Measurements from ENCODE around the gene CAV1. TPM values are rescaled to one million over a fixed set of nuclear protein-coding genes. Genes with fewer than 3 reads are reported as not detected.
"Not testable (repeated sequence)": the region's sequence is repeated elsewhere in the genome, so short reads cannot be mapped to it uniquely, and the experiment has no call there.

CAV1 gene
- polyA plus RNA-seq, 1 donor from 2014 or later: not detected

DNA sequence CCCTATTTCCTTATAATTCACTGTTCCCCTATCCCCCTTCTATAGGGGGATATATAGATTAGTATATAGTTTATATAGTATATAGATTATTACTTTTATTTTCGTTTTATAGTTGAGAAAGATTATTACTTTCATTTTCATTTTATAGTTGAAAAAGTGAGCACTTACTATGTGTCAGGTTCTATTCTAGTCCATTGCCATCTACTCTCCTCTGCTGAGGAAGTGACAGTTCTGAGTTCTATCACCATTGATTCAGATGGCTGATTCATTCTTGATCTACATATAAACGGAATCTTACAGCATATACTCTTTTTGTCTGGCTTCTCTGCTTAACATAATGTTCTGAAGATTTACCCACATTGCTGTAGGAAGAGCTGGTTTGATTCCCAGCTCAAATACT, 46.0 kb upstream of the CAV1 start:
- Histone ChIP-seq H3K36me3 (ENCODE audit: insufficient read depth, low read length) (no peaks in the 10 kb centered on the region), H4K20me1 (ENCODE audit: insufficient read depth) (no peaks in the 10 kb centered on the region), H2AFZ (ENCODE audit: low read depth, low read length) (no peak overlapping the region)

DNA sequence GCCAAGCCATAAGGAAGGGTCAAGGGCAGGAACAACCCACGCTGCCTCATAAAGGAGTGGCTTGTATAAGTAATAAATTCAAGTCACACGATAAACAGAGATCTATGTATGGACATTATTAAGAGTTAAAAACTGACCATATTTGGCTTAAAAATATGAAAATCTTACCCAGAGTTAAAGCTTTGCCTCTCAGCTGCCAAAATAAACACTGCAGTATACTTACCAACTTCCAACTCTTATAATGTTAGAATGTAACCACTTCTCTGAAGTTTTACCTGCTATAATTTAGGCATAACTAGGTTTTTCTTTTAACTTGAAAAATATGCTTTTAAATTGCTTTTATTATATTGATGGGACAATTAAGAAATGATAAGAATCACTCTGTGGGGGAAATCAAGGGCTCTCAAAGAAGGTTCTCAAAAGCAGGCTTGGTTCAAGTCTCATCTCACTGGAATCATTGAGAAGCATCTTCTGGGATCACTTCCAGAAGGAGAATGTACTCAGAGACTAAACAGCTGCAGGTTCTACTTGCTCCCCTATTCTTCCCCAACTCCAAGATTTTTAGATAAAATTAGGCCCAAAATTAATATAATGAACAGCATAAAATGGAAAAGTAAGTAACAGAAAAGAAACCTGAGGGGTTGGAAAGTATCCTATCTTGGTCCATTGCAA, 41.4 kb upstream of the CAV1 start:
- Histone ChIP-seq H3K36me3 (ENCODE audit: insufficient read depth, low read length) (no peaks in the 10 kb centered on the region), H4K20me1 (ENCODE audit: insufficient read depth) (no peaks in the 10 kb centered on the region), H3F3A (ENCODE audit: insufficient read depth, low read length, poor library complexity, severe bottlenecking) (no peaks in the 10 kb centered on the region), H3K4me2 (ENCODE audit: low read length) (no peak overlapping the region), H3K27ac (ENCODE audit: low read length) (no peak overlapping the region), H3K4me3 (ENCODE audit: low read length) (no peak overlapping the region), H3K9me2 (ENCODE audit: insufficient read depth, low read length) (no peaks in the 10 kb centered on the region), H2AFZ (ENCODE audit: low read depth, low read length) (no peak overlapping the region), H3K27me3 (ENCODE audit: insufficient read depth, low read depth, low read length) (no peaks in the 10 kb centered on the region), H3K79me2 (replicated peaks; ENCODE audit: insufficient read depth, low read length) (no peaks in the 10 kb centered on the region), H3K9me3 (ENCODE audit: low read length) (no peaks in the 10 kb centered on the region), H3K9ac (ENCODE audit: low read length) (no peak overlapping the region)
- TF ChIP-seq EP300 (conservative IDR thresholded peaks at IDR 0.05; ENCODE audit: poor library complexity, severe bottlenecking): no peak

More for the DNA sequence above, 46.0 kb upstream of the CAV1 start:
- Histone ChIP-seq H3K9me3 (ENCODE audit: low read length) (no peaks in the 10 kb centered on the region), H3K27me3 (ENCODE audit: insufficient read depth, low read depth, low read length) (no peaks in the 10 kb centered on the region), H3K79me2 (replicated peaks; ENCODE audit: insufficient read depth, low read length) (no peaks in the 10 kb centered on the region), H3F3A (ENCODE audit: insufficient read depth, low read length, poor library complexity, severe bottlenecking) (no peaks in the 10 kb centered on the region), H3K4me3 (ENCODE audit: low read length) (no peak overlapping the region), H3K9ac (ENCODE audit: low read length) (no peak overlapping the region), H3K4me2 (ENCODE audit: low read length) (no peak overlapping the region), H3K9me2 (ENCODE audit: insufficient read depth, low read length) (no peaks in the 10 kb centered on the region), H3K27ac (ENCODE audit: low read length) (no peak overlapping the region)
- TF ChIP-seq TAF1 (IDR thresholded peaks at IDR 0.05; ENCODE audit: low read depth) (no peak), POLR2AphosphoS5 (IDR thresholded peaks at IDR 0.05) (no peak), SMC3 (conservative IDR thresholded peaks at IDR 0.05; ENCODE audit: poor library complexity) (no peak), RAD21 (conservative IDR thresholded peaks at IDR 0.05) (no peak), MXI1 (conservative IDR thresholded peaks at IDR 0.05; ENCODE audit: poor library complexity, severe bottlenecking) (no peak)
- TF ChIP-seq, protein P1, sequence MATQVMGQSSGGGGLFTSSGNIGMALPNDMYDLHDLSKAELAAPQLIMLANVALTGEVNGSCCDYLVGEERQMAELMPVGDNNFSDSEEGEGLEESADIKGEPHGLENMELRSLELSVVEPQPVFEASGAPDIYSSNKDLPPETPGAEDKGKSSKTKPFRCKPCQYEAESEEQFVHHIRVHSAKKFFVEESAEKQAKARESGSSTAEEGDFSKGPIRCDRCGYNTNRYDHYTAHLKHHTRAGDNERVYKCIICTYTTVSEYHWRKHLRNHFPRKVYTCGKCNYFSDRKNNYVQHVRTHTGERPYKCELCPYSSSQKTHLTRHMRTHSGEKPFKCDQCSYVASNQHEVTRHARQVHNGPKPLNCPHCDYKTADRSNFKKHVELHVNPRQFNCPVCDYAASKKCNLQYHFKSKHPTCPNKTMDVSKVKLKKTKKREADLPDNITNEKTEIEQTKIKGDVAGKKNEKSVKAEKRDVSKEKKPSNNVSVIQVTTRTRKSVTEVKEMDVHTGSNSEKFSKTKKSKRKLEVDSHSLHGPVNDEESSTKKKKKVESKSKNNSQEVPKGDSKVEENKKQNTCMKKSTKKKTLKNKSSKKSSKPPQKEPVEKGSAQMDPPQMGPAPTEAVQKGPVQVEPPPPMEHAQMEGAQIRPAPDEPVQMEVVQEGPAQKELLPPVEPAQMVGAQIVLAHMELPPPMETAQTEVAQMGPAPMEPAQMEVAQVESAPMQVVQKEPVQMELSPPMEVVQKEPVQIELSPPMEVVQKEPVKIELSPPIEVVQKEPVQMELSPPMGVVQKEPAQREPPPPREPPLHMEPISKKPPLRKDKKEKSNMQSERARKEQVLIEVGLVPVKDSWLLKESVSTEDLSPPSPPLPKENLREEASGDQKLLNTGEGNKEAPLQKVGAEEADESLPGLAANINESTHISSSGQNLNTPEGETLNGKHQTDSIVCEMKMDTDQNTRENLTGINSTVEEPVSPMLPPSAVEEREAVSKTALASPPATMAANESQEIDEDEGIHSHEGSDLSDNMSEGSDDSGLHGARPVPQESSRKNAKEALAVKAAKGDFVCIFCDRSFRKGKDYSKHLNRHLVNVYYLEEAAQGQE (IDR thresholded peaks at IDR 0.05; ENCODE audit: borderline replicate concordance): no peak

DNA sequence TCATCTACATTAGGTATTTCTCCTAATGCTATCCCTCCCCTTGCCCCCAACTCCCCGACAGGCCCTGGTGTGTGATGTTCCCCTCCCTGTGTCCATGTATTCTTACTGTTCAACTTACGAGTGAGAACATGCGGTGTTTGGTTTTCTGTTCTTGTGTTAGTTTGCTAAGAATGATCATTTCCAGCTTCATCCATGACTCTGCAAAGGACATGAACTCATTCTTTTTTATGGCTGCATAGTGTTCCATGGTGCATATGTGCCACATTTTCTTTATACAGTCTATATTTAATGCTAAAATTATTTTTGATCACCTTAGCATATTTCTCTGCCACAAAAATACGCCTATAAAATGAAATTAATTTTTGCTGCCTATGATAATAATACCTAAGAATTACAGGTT, 40.4 kb upstream of the CAV1 start:
- H3F3A ChIP-seq (ENCODE audit: insufficient read depth, low read length, poor library complexity, severe bottlenecking); H3K4me2 ChIP-seq (ENCODE audit: low read length); H3K79me2 ChIP-seq (replicated peaks; ENCODE audit: insufficient read depth, low read length); H3K27ac ChIP-seq (ENCODE audit: low read length); H3K9ac ChIP-seq (ENCODE audit: low read length); H3K36me3 ChIP-seq (ENCODE audit: insufficient read depth, low read length); H3K4me3 ChIP-seq (ENCODE audit: low read length); H4K20me1 ChIP-seq (ENCODE audit: insufficient read depth); H3K9me3 ChIP-seq (ENCODE audit: low read length); H2AFZ ChIP-seq (ENCODE audit: low read depth, low read length); H3K9me2 ChIP-seq (ENCODE audit: insufficient read depth, low read length); H3K27me3 ChIP-seq (ENCODE audit: insufficient read depth, low read depth, low read length): not testable (repeated sequence)
